Astrocyte of the cerebellum (primary cell): Measurements from ENCODE around the gene COG2.

Experiments
- DNase-seq: peaks from one replicate; pipeline ENCODE4 v3.0.0-alpha.2; 2011; ENCODE audit warnings: low read depth
- H3K4me3 ChIP-seq: 2 replicates; pipeline ENCODE4 v1.5.1; 2011; ENCODE audit warnings: mild to moderate bottlenecking, low read depth, low read length, moderate library complexity
- in situ Hi-C: cut with HindIII; loops from 2 replicates; pipeline ENCODE4 v1.10.0; 2017; ENCODE audit warnings: low sequenced_read_pairs
- TF ChIP-seq, protein P1 (sequence below): IDR thresholded peaks from 2 replicates; pipeline ENCODE4 v1.5.1; 2012; ENCODE audit warnings: low read length, low read depth, moderate library complexity, mild to moderate bottlenecking; ENCODE audit errors: missing control alignments

The COG2 gene

GRCh38 chr1:230612651-230613050 lies 29.6 kb upstream of the COG2 start:
- H3K4me3 ChIP-seq: no peak overlapping the region
- TF ChIP-seq, protein P1, sequence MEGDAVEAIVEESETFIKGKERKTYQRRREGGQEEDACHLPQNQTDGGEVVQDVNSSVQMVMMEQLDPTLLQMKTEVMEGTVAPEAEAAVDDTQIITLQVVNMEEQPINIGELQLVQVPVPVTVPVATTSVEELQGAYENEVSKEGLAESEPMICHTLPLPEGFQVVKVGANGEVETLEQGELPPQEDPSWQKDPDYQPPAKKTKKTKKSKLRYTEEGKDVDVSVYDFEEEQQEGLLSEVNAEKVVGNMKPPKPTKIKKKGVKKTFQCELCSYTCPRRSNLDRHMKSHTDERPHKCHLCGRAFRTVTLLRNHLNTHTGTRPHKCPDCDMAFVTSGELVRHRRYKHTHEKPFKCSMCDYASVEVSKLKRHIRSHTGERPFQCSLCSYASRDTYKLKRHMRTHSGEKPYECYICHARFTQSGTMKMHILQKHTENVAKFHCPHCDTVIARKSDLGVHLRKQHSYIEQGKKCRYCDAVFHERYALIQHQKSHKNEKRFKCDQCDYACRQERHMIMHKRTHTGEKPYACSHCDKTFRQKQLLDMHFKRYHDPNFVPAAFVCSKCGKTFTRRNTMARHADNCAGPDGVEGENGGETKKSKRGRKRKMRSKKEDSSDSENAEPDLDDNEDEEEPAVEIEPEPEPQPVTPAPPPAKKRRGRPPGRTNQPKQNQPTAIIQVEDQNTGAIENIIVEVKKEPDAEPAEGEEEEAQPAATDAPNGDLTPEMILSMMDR: no peak
- in situ Hi-C loops: no loop called here
- DNase-seq: no peak

- TF ChIP-seq, protein P1: no peak
- no peak for DNase-seq
- no peak overlapping the region for H3K4me3 ChIP-seq
- in situ Hi-C loops: no loop called here
Observed at GRCh38 chr1:230614121-230614520, 28.2 kb upstream of the COG2 start.

GRCh38 chr1:230618537-230618936 lies 23.7 kb upstream of the COG2 start:
- in situ Hi-C loops: no loop called here
- no peak overlapping the region for H3K4me3 ChIP-seq

GRCh38 chr1:230620649-230621323 lies 21.5 kb upstream of the COG2 start:
- no peak for DNase-seq
- in situ Hi-C loops: no loop called here
- no peak overlapping the region for H3K4me3 ChIP-seq
- TF ChIP-seq, protein P1: no peak

More at GRCh38 chr1:230618537-230618936, 23.7 kb upstream of the COG2 start:
- TF ChIP-seq, protein P1: no peak
- DNase-seq: no peak

GRCh38 chr1:230621324-230622030 lies 20.8 kb upstream of the COG2 start:
- no peak for DNase-seq
- in situ Hi-C loops: no loop called here
- no peak overlapping the region for H3K4me3 ChIP-seq
- TF ChIP-seq, protein P1: no peak

GRCh38 chr1:230622151-230622550 lies 20.1 kb upstream of the COG2 start:
- H3K4me3 ChIP-seq: no peak overlapping the region
- in situ Hi-C loops: no loop called here
- DNase-seq: no peak
- TF ChIP-seq, protein P1: no peak
